ENCODE results near the gene RECQL. TPM values are rescaled to one million over a fixed set of nuclear protein-coding genes. Genes with fewer than 3 reads are reported as not detected.

RECQL gene
- total and polyA plus RNA-seq, 2 donors (not counting 1 experiment from before 2014, with no cell fraction given) = 54.8 to 62.6 TPM

DNA sequence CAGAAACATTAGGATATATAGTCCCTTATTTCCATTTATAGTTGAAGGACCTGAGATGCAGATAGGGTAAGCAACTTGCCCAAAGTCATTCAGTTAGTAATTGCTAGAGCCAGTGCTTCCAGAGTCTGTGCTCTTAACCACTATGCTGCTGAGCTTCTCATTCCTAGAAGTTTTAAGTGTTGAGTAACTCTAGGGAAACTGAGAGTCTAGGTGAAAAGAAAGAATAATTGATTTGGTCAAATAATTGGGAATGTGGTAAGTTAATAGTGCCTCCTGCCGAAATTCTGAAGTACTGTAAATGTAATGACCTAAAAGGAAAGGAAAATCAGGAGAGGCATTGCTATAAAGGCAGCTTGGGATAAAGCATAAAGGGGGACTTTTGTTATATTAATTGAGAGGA lies 49.9 kb downstream of the RECQL start:
- Histone ChIP-seq H3K9me3 (ENCODE audit: control insufficient read depth, insufficient read depth, low read depth, low read length) (no peaks in the 10 kb centered on the region), H3K4me2 (ENCODE audit: extremely low read depth, insufficient read depth, low read length) (no peak overlapping the region), H3K9ac (ENCODE audit: insufficient read depth, low read length) (no peak overlapping the region), H2AFZ (ENCODE audit: low read length) (no peak overlapping the region), H3K27ac (ENCODE audit: insufficient read depth, low read length) (no peak overlapping the region), H3K36me3 (ENCODE audit: control insufficient read depth, insufficient read depth, low read length) (no peaks in the 10 kb centered on the region), H4K20me1 (ENCODE audit: control insufficient read depth, extremely low read depth, insufficient read depth, low read length) (no peaks in the 10 kb centered on the region), H3K4me1 (ENCODE audit: control insufficient read depth, extremely low read depth, insufficient read depth, low read length) (no peaks in the 10 kb centered on the region), H3K4me3 (replicated peaks in 1 of 4; ENCODE audit: control extremely low read depth in 1 of 4, insufficient read depth in 1 of 4, low read depth in 3 of 4, low read length in 4 of 4) (no peak overlapping the region), H3K79me2 (ENCODE audit: control insufficient read depth, insufficient read depth, low read length) (no peaks in the 10 kb centered on the region), H3K27me3 (ENCODE audit: control insufficient read depth, insufficient read depth, low read length) (no peaks in the 10 kb centered on the region)
- TF ChIP-seq EZH2 (IDR thresholded peaks at IDR 0.05; ENCODE audit: low read length, missing control alignments) = no peak
- TF ChIP-seq, protein P1, sequence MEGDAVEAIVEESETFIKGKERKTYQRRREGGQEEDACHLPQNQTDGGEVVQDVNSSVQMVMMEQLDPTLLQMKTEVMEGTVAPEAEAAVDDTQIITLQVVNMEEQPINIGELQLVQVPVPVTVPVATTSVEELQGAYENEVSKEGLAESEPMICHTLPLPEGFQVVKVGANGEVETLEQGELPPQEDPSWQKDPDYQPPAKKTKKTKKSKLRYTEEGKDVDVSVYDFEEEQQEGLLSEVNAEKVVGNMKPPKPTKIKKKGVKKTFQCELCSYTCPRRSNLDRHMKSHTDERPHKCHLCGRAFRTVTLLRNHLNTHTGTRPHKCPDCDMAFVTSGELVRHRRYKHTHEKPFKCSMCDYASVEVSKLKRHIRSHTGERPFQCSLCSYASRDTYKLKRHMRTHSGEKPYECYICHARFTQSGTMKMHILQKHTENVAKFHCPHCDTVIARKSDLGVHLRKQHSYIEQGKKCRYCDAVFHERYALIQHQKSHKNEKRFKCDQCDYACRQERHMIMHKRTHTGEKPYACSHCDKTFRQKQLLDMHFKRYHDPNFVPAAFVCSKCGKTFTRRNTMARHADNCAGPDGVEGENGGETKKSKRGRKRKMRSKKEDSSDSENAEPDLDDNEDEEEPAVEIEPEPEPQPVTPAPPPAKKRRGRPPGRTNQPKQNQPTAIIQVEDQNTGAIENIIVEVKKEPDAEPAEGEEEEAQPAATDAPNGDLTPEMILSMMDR (conservative IDR thresholded peaks at IDR 0.05 in 1 of 2, IDR thresholded peaks at IDR 0.05 in 1 of 2; ENCODE audit: low read depth in 1 of 2, low read length in 2 of 2) = no peak
- DNase-seq (ENCODE audit: low read depth in 2 of 2) = peak; percentile 4 to 79

DNA sequence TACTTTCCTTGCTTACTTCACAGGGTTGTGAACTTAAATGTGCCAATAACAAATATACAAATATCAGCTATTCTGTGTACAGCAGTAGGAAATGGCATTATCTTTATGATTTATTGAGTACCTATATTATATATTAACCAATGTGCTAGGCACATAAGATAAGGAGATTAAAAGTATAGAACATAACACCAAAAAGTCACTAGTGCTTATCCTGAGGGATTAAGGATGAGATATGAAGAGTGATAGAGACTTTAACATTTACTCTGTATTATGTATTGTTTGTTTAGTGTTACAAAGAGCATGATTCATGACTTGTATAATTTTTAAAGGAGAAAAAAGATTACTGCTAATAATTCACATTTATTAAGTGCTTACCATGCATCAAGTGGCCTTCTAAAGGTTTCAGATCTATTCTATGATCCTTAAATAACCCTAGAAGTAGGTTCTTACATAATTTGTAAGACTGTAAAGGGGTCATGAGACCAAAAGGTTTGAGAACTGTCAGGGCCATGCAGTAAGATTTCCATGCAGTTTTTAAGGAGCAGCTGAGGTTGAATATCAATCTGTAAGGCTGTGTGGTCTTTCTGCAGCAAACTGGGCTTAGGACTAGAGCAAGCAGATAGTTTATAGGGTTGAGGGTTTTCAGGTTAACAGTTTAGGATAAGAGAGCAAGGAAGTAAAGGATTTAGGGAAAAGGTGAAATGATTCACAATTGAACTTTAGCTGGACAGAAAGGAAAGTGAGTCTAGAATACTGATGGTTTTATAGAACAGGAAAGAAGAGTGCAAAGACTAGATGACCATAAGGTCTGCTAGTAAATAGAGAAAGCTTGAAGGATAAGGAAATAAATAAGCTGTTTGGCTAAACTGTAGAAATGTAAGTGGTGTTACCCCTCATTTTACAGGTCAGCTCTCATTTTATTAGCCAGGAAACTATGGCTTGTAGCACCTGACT lies 57.0 kb downstream of the RECQL start:
- Histone ChIP-seq H3K27me3 (ENCODE audit: control insufficient read depth, insufficient read depth, low read length) (no peaks in the 10 kb centered on the region), H3K4me3 (replicated peaks in 1 of 4; ENCODE audit: control extremely low read depth in 1 of 4, insufficient read depth in 1 of 4, low read depth in 3 of 4, low read length in 4 of 4) (no peak overlapping the region), H3K9ac (ENCODE audit: insufficient read depth, low read length) (no peak overlapping the region), H4K20me1 (ENCODE audit: control insufficient read depth, extremely low read depth, insufficient read depth, low read length) (no peaks in the 10 kb centered on the region), H3K27ac (ENCODE audit: insufficient read depth, low read length) (no peak overlapping the region), H3K4me2 (ENCODE audit: extremely low read depth, insufficient read depth, low read length) (no peak overlapping the region), H2AFZ (ENCODE audit: low read length) (no peak overlapping the region), H3K9me3 (ENCODE audit: control insufficient read depth, insufficient read depth, low read depth, low read length) (no peaks in the 10 kb centered on the region), H3K79me2 (ENCODE audit: control insufficient read depth, insufficient read depth, low read length) (peaks cover 6% of the 10 kb centered on the region), H3K36me3 (ENCODE audit: control insufficient read depth, insufficient read depth, low read length) (no peaks in the 10 kb centered on the region), H3K4me1 (ENCODE audit: control insufficient read depth, extremely low read depth, insufficient read depth, low read length) (no peaks in the 10 kb centered on the region)
- no peak for DNase-seq (ENCODE audit: low read depth in 2 of 2)
- TF ChIP-seq, protein P1 (conservative IDR thresholded peaks at IDR 0.05 in 1 of 2, IDR thresholded peaks at IDR 0.05 in 1 of 2; ENCODE audit: low read depth in 1 of 2, low read length in 2 of 2) = no peak
- TF ChIP-seq EZH2 (IDR thresholded peaks at IDR 0.05; ENCODE audit: low read length, missing control alignments) = no peak

DNA sequence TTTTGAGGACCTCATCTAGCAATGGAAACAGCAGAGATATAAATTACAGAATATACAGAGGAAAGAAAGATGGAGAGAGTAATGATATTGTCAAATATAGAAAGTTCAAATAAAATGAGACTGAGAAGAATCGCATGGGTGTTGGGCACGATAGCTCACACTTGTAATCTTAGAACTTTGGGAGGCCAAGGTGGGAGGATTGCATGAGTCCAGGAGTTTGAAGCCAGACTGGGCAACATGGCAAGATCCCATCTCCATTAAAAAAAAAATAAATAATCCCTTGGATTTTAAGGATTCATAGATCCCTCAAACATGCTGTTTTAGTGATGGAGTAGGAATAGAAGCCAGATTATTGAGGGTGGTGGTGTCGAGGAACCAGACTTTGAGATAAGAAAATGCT lies 62.1 kb downstream of the RECQL start:
- no peak overlapping the region for H3K27ac ChIP-seq (ENCODE audit: insufficient read depth, low read length)
- peaks cover 9% of the 10 kb centered on the region for H3K79me2 ChIP-seq (ENCODE audit: control insufficient read depth, insufficient read depth, low read length)
- H3K4me1 ChIP-seq (ENCODE audit: control insufficient read depth, extremely low read depth, insufficient read depth, low read length) = no peaks in the 10 kb centered on the region
- no peak for TF ChIP-seq EZH2 (IDR thresholded peaks at IDR 0.05; ENCODE audit: low read length, missing control alignments)
- TF ChIP-seq, protein P1 (conservative IDR thresholded peaks at IDR 0.05 in 1 of 2, IDR thresholded peaks at IDR 0.05 in 1 of 2; ENCODE audit: low read depth in 1 of 2, low read length in 2 of 2) = no peak
- H3K9me3 ChIP-seq (ENCODE audit: control insufficient read depth, insufficient read depth, low read depth, low read length) = no peaks in the 10 kb centered on the region
- H3K36me3 ChIP-seq (ENCODE audit: control insufficient read depth, insufficient read depth, low read length) = no peaks in the 10 kb centered on the region
- no peaks in the 10 kb centered on the region for H4K20me1 ChIP-seq (ENCODE audit: control insufficient read depth, extremely low read depth, insufficient read depth, low read length)
- H3K27me3 ChIP-seq (ENCODE audit: control insufficient read depth, insufficient read depth, low read length) = no peaks in the 10 kb centered on the region
- no peak overlapping the region for H3K9ac ChIP-seq (ENCODE audit: insufficient read depth, low read length)
- no peak overlapping the region for H2AFZ ChIP-seq (ENCODE audit: low read length)
- no peak overlapping the region for H3K4me2 ChIP-seq (ENCODE audit: extremely low read depth, insufficient read depth, low read length)
- H3K4me3 ChIP-seq (replicated peaks in 1 of 4; ENCODE audit: control extremely low read depth in 1 of 4, insufficient read depth in 1 of 4, low read depth in 3 of 4, low read length in 4 of 4) = no peak overlapping the region
- DNase-seq (ENCODE audit: low read depth in 2 of 2) = no peak

Measured in fibroblast of lung (primary cell).